Esophagus mucosa (tissue), 1 donor: ENCODE results near the gene SNAP25. TPM values are rescaled to one million over a fixed set of nuclear protein-coding genes. Genes with fewer than 3 reads are reported as not detected.

Experiments
- ATAC-seq: fragments of 200-7000 bp; cut with Tn5 transposase; one replicate; pipeline ENCODE4 v1.9.1; 2020
- total RNA-seq: library from RNA; stranded (reverse); gene quantifications from one replicate; pipeline ENCODE4 v1.2.4, GENCODE V29; 2023
- donor health status: DM: yes; HTN: yes; CAD: no.

Gene SNAP25
- total RNA-seq, 1 donor from 2014 or later: 0.08 TPM

GRCh38 chr20:10336959-10337729 lies 118.5 kb downstream of the SNAP25 start:
- no peak for ATAC-seq

- ATAC-seq: no peak
Observed at GRCh38 chr20:10338426-10339180, 120.0 kb downstream of the SNAP25 start.

GRCh38 chr20:10339609-10340008 lies 121.0 kb downstream of the SNAP25 start:
- no peak for ATAC-seq

GRCh38 chr20:10342152-10342551 lies 123.5 kb downstream of the SNAP25 start:
- ATAC-seq: no peak

- ATAC-seq: no peak
Observed at GRCh38 chr20:10344953-10345352, 126.3 kb downstream of the SNAP25 start.

- ATAC-seq: no peak
Observed at GRCh38 chr20:10347086-10347880, 128.7 kb downstream of the SNAP25 start.

- no peak for ATAC-seq
Observed at GRCh38 chr20:10349118-10349517, 130.5 kb downstream of the SNAP25 start.

GRCh38 chr20:10350188-10350842 lies 131.7 kb downstream of the SNAP25 start:
- no peak for ATAC-seq

- no peak for ATAC-seq
Observed at GRCh38 chr20:10352934-10353824, 134.5 kb downstream of the SNAP25 start.

GRCh38 chr20:10356628-10357027 lies 138.0 kb downstream of the SNAP25 start:
- ATAC-seq: no peak

Other genes starting within 250 kb of the SNAP25 start
- 6.7 TPM for gene ANKEF1, start 183.8 kb upstream of the SNAP25 start, total RNA-seq
- 11.8 TPM for gene MKKS, start 215.4 kb downstream of the SNAP25 start, total RNA-seq
- gene SLX4IP, start 216.5 kb downstream of the SNAP25 start, total RNA-seq: 5.3 TPM